GM12878 (cell line): ENCODE results near the gene AK8. TPM values are rescaled to one million over a fixed set of nuclear protein-coding genes. Genes with fewer than 3 reads are reported as not detected.

ENCODE experiments used
- ATAC-seq: fragments of 200-7000 bp; cut with Tn5 transposase; 3 replicates; pipeline ENCODE4 v1.9.1; 2020; ENCODE audit warnings: mild to moderate bottlenecking, moderate library complexity
- BruUV-seq: library from RNA; stranded (reverse); fragments of 400-500 nt; replicated peaks from 2 replicates; lab custom pipeline; 2021; lab: Mats Ljungman, UMichigan
- CTCF ChIA-PET: fragments of 300-600 bp; sonication (Branson Sonifier 250); formaldehyde crosslinking; extraction: SDS; loops from one replicate; lab custom pipeline; 2021; ENCODE audit warnings: inconsistent platforms; lab: Yijun Ruan, JAX
- POLR2A ChIA-PET: fragments of 350-600 bp; formaldehyde crosslinking; extraction: SDS; loops from one replicate; lab custom pipeline; 2021; ENCODE audit warnings: inconsistent platforms; lab: Charles Lee
- RAD21 ChIA-PET: fragments of 300-600 bp; sonication (Branson Sonifier 250); formaldehyde crosslinking; loops from one replicate; lab custom pipeline; 2023; ENCODE audit warnings: antibody characterized with exemption; ENCODE audit not compliant: unreplicated experiment; lab: Charles Lee
- SMC1A ChIA-PET: fragments of 300-600 bp; sonication (Branson Sonifier 250); formaldehyde crosslinking; loops from one replicate; lab custom pipeline; 2023; ENCODE audit not compliant: unreplicated experiment, uncharacterized antibody; lab: Charles Lee
- DNase-seq: peaks from one replicate; pipeline ENCODE4 v3.0.0-alpha.2; 2011; ENCODE audit warnings: low read depth, low spot score
- FAIRE-seq: peaks from 3 replicates; lab custom pipeline; 2011; peaks lifted over from hg19 to GRCh38; lab: Jason Lieb, UNC
- H2AFZ ChIP-seq: 2 replicates; pipeline ENCODE4 v1.6.0; 2011; ENCODE audit warnings: low read depth, low read length, control low read depth; ENCODE audit not compliant: control insufficient read depth
- H3K27ac ChIP-seq: 2 replicates; pipeline ENCODE4 v1.5.1; 2011; ENCODE audit warnings: control low read depth; ENCODE audit not compliant: control insufficient read depth, insufficient read depth
- H3K27me3 ChIP-seq, 2 experiments: replicated peaks in 1 of 2; 2 replicates each; pipeline versions ENCODE4 v1.6.0 to v1.6.1; 2011; ENCODE audit warnings: low read length in 1 of 2; ENCODE audit not compliant: control insufficient read depth in 2 of 2, insufficient read depth in 2 of 2
- H3K36me3 ChIP-seq, 2 experiments: 2 replicates each; pipeline ENCODE4 v1.5.1; 2011; ENCODE audit warnings: low read length in 1 of 2; ENCODE audit not compliant: control insufficient read depth in 2 of 2, insufficient read depth in 2 of 2
- H3K4me1 ChIP-seq: 2 replicates; pipeline ENCODE4 v1.6.1; 2011; ENCODE audit warnings: mild to moderate bottlenecking, low read length, moderate library complexity, mixed read lengths; ENCODE audit not compliant: control insufficient read depth, insufficient read depth
- H3K4me2 ChIP-seq: 2 replicates; pipeline ENCODE4 v1.6.0; 2011; ENCODE audit warnings: control low read depth; ENCODE audit not compliant: control insufficient read depth, insufficient read depth
- H3K4me3 ChIP-seq: fragments of 200-600 bp; sonication (generic); 2 replicates; pipeline ENCODE4 v1.5.1; 2016
- H3K79me2 ChIP-seq: 2 replicates; pipeline ENCODE4 v1.6.0; 2011; ENCODE audit warnings: low read length; ENCODE audit not compliant: control insufficient read depth, insufficient read depth
- H3K9ac ChIP-seq: 2 replicates; pipeline ENCODE4 v1.8.0; 2011; ENCODE audit warnings: low read length, control low read depth, mixed read lengths; ENCODE audit not compliant: control insufficient read depth, insufficient read depth
- H3K9me3 ChIP-seq: replicated peaks from 3 replicates; pipeline ENCODE4 v1.5.1; 2011; ENCODE audit warnings: mild to moderate bottlenecking, low read length; ENCODE audit not compliant: control insufficient read depth, insufficient read depth
- H4K20me1 ChIP-seq: 2 replicates; pipeline ENCODE4 v1.6.0; 2011; ENCODE audit not compliant: control insufficient read depth, insufficient read depth
- BMI1 ChIP-seq: fragments of 450-650 bp; IDR thresholded peaks from 2 replicates; pipeline ENCODE4 v1.6.1; 2016; ENCODE audit warnings: mild to moderate bottlenecking, moderate library complexity, borderline replicate concordance
- CEBPB ChIP-seq, 2 experiments: fragments of 150-350 bp in 1 of 2; IDR thresholded peaks; 2 replicates each; pipeline ENCODE4 v1.6.1; 2012 to 2014; ENCODE audit warnings: low read depth in 2 of 2, low read length in 2 of 2, borderline replicate concordance in 1 of 2, inconsistent platforms in 1 of 2
- EED ChIP-seq: sonication (generic); IDR thresholded peaks from 2 replicates; pipeline ENCODE4 v1.6.1; 2016; ENCODE audit warnings: antibody characterized with exemption, low read depth
- EZH2 ChIP-seq: IDR thresholded peaks from 2 replicates; pipeline ENCODE4 v1.6.1; 2012; ENCODE audit warnings: low read depth, mild to moderate bottlenecking, control low read depth, inconsistent platforms, low read length, borderline replicate concordance; ENCODE audit not compliant: control insufficient read depth
- HDAC2 ChIP-seq: fragments of 200-600 bp; sonication (generic); IDR thresholded peaks from 2 replicates; pipeline ENCODE4 v1.6.1; 2017
- IKZF2 ChIP-seq, 2 experiments: fragments of 450-650 bp; IDR thresholded peaks; 2 replicates each; pipeline ENCODE4 v1.6.1; 2017; ENCODE audit warnings: mild to moderate bottlenecking in 2 of 2, moderate library complexity in 2 of 2
- JUNB ChIP-seq: IDR thresholded peaks from 2 replicates; pipeline ENCODE4 v1.6.1; 2016; ENCODE audit warnings: antibody characterized with exemption, mild to moderate bottlenecking
- JUND ChIP-seq: IDR thresholded peaks from 2 replicates; pipeline ENCODE4 v1.6.1; 2012; ENCODE audit warnings: low read depth, mild to moderate bottlenecking, low read length, improper control_type of control experiment, moderate library complexity
- MTA3 ChIP-seq: IDR thresholded peaks from 2 replicates; pipeline ENCODE4 v1.6.1; 2012; ENCODE audit warnings: low read length, inconsistent platforms, borderline replicate concordance
- NFYB ChIP-seq: IDR thresholded peaks from 2 replicates; pipeline ENCODE4 v1.6.1; 2011; ENCODE audit warnings: low read depth, mild to moderate bottlenecking, low read length, improper control_type of control experiment, moderate library complexity; ENCODE audit not compliant: insufficient read depth
- NR2C2 ChIP-seq: IDR thresholded peaks from 2 replicates; pipeline ENCODE4 v1.6.1; 2011; ENCODE audit warnings: borderline replicate concordance, low read depth; ENCODE audit not compliant: control insufficient read depth, insufficient read length
- POLR2AphosphoS2 ChIP-seq: IDR thresholded peaks from 2 replicates; pipeline ENCODE4 v1.6.1; 2011; ENCODE audit warnings: low read depth, mild to moderate bottlenecking, low read length, improper control_type of control experiment, moderate library complexity
- RAD21 ChIP-seq: IDR thresholded peaks from 2 replicates; pipeline ENCODE4 v1.6.1; 2011; ENCODE audit warnings: mild to moderate bottlenecking, low read depth, low read length, moderate library complexity; ENCODE audit not compliant: insufficient read depth
- RAD51 ChIP-seq: fragments of 450-650 bp; IDR thresholded peaks from 2 replicates; pipeline ENCODE4 v1.6.1; 2016; ENCODE audit warnings: moderate library complexity, mild to moderate bottlenecking, inconsistent platforms
- REST ChIP-seq: IDR thresholded peaks from 2 replicates; pipeline ENCODE4 v1.6.1; 2012; ENCODE audit warnings: mild to moderate bottlenecking, low read depth, low read length
- STAT1 ChIP-seq: fragments of 450-650 bp; conservative IDR thresholded peaks from 2 replicates; pipeline ENCODE4 v1.6.1; 2014; ENCODE audit warnings: antibody characterized with exemption, mild to moderate bottlenecking
- STAT3 ChIP-seq: IDR thresholded peaks from 2 replicates; pipeline ENCODE4 v1.6.1; 2011; ENCODE audit warnings: low read depth, low read length, improper control_type of control experiment
- WGBS: methylation state at CpG from one replicate; pipeline ENCODE4 v1.1.6; 2016; ENCODE audit warnings: low lambda C conversion rate; ENCODE audit not compliant: insufficient replicate concordance, insufficient coverage; ENCODE audit errors: missing lambda C conversion rate; 5-methylcytosine and 5-hydroxymethylcytosine counted together
- in situ Hi-C: fragments of 300-500 bp; cut with MboI; formaldehyde crosslinking; loops from 9 replicates; pipeline ENCODE4 v1.14.3; 2018; ENCODE audit warnings: mixed read lengths
- intact Hi-C: fragments of 100-400 bp; cut with micrococcal nuclease; formaldehyde crosslinking; loops from one replicate; pipeline ENCODE4 v1.14.2; 2022; ENCODE audit not compliant: unreplicated experiment
- polyA plus RNA-seq, 11 experiments: library from polyadenylated mRNA; depleted of rRNA in 4 of 11; unstranded in 6 of 11; stranded (reverse) in 5 of 11; fragments of >200 nt; fragmentation: Nextera tagmentation in 4 of 11; fragmentation: Illumina TruSeq in 1 of 11; extraction: Ambion mirVana in 4 of 11; extraction: Trizol in 1 of 11; gene quantifications; 1 replicate in 1 of 11; 2 replicates in 10 of 11; pipeline versions ENCODE4 v1.2.1 to v1.2.3, GENCODE V29; 2011 to 2016; ENCODE audit warnings: inconsistent platforms in 2 of 11, missing spikeins in 2 of 11, low read depth in 1 of 11
- total RNA-seq, 4 experiments: library from RNA; depleted of rRNA in 3 of 4; stranded (reverse); fragments of >200 nt in 3 of 4; fragmentation: Illumina TruSeq in 1 of 4; extraction: Trizol in 1 of 4; gene quantifications; 2 replicates each; pipeline versions ENCODE4 v1.2.1 to v1.2.3, GENCODE V29; 2013 to 2021
- TF ChIP-seq, protein P1 (sequence below): IDR thresholded peaks from 2 replicates; pipeline ENCODE4 v1.6.1; 2012; ENCODE audit warnings: low read depth, low read length, improper control_type of control experiment

Gene AK8
- total and polyA plus RNA-seq, 10 of the 15 experiments (the other 5 are each of a cell fraction or from before 2014, with no cell fraction given), result 0.03 to 0.12 (median 0.06) TPM; not detected in 5

DNA sequence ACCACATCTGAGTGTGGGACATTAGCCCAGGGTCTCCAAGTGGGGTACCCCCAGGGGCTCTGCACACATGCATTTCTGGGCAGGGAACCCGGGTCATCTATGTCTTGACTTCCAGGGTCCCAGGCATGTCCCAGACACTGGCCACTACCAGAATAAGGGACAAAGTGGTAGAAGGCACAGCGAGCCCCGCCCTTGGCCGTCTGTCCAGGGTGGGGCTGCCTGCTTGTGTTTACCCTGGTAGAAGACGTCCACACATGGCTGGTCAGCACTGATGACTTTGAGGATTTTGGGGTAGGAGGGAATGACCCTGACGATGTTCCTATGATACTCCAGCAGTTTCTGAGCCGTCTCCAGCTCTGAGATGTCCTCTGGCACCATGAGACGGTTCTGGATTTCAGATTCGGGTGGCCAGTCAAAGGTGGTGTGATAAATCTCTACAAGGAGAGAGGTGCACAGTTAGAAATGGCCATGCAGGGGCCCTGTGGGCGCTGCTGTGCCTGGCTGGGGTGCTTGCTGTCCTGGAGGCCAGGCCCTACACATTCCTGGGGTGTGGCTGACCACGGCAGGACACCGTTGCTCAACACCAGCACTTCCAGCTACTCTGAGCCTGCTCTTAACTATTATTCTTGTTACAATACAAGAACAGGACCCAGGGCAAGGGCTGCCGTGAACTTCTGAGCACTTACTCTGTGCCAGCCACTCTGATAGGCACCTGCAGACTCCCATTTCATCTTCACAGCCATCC, 51.3 kb downstream of the AK8 start:
- Histone ChIP-seq H3K4me1 (no peaks in the 10 kb centered on the region), H3K9me3 (no peaks in the 10 kb centered on the region), H3K9ac (no peak overlapping the region), H3K4me3 (no peak overlapping the region), H2AFZ (no peak overlapping the region), H3K79me2 (no peaks in the 10 kb centered on the region), H3K27ac (no peak overlapping the region), H3K4me2 (no peak overlapping the region), H3K27me3 (no peaks in the 10 kb centered on the region; a peak in 3 of 4 replicates), H4K20me1 (no peaks in the 10 kb centered on the region), H3K36me3 (no peaks in the 10 kb centered on the region)
- BruUV-seq, result no TSS peak
- DNase-seq (no peak), ATAC-seq (no peak), FAIRE-seq (no peak)
- ChIA-PET SMC1A (no interaction called here), POLR2A (no interaction called here), CTCF (no interaction called here), RAD21 (no interaction called here)
- in situ Hi-C loops (no loop called here), intact Hi-C loops (no loop called here)
- TF ChIP-seq NR2C2 (no peak), EZH2 (no peak), STAT1 (no peak), BMI1 (no peak), RAD51 (no peak), MTA3 (no peak), STAT3 (no peak), JUND (no peak), POLR2AphosphoS2 (no peak), IKZF2 (IDR thresholded peaks at IDR 0.05) (no peak), RAD21 (no peak), CEBPB (IDR thresholded peaks at IDR 0.05; ENCODE audit: borderline replicate concordance in 1 of 2, low read depth in 2 of 2, low read length in 2 of 2) (no peak), JUNB (no peak), HDAC2 (no peak), NFYB (no peak), EED (no peak), REST (no peak)
- TF ChIP-seq, protein P1, sequence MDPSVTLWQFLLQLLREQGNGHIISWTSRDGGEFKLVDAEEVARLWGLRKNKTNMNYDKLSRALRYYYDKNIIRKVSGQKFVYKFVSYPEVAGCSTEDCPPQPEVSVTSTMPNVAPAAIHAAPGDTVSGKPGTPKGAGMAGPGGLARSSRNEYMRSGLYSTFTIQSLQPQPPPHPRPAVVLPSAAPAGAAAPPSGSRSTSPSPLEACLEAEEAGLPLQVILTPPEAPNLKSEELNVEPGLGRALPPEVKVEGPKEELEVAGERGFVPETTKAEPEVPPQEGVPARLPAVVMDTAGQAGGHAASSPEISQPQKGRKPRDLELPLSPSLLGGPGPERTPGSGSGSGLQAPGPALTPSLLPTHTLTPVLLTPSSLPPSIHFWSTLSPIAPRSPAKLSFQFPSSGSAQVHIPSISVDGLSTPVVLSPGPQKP, result no peak
- 9% methylated on average over 13 of the region's 13 CpGs for WGBS
